Coronary artery (tissue), 2 donors: ENCODE data around the gene SLC43A3.
"Not testable (repeated sequence)": the region's sequence is repeated elsewhere in the genome, so short reads cannot be mapped to it uniquely, and the experiment has no call there.

Source experiments
- DNase-seq: peaks from one replicate; pipeline ENCODE4 v3.0.0-alpha.2; 2017; ENCODE audit warnings: low spot score
- H3K27ac ChIP-seq, 2 donors: fragments of 200-600 bp; sonication (generic); one replicate each; pipeline ENCODE4 v1.5.1; 2016 to 2019
- H3K4me3 ChIP-seq: fragments of 200-600 bp; sonication (generic); 2 replicates; pipeline ENCODE4 v1.5.1; 2016; ENCODE audit warnings: mild to moderate bottlenecking, moderate library complexity
- CTCF ChIP-seq: fragments of 200-600 bp; sonication (generic); IDR thresholded peaks from one replicate; pipeline ENCODE4 v1.5.1; 2019; ENCODE audit warnings: antibody characterized with exemption

SLC43A3 gene

GRCh38 chr11:57405271-57405860 lies 21.6 kb downstream of the SLC43A3 start:
- Histone ChIP-seq H3K4me3 (no peak overlapping the region), H3K27ac (peak overlapping the region in 1 of 2 donors; percentile 35)
- no peak for DNase-seq
- no peak for TF ChIP-seq CTCF

- no peak for DNase-seq
- no peak for TF ChIP-seq CTCF
- Histone ChIP-seq H3K4me3 (no peak overlapping the region), H3K27ac (no peak overlapping the region)
These were observed 23.1 kb downstream of the SLC43A3 start for GRCh38 chr11:57403802-57404147.

GRCh38 chr11:57403003-57403801 lies 23.7 kb downstream of the SLC43A3 start:
- not testable (repeated sequence) for DNase-seq, H3K27ac ChIP-seq, H3K4me3 ChIP-seq

- TF ChIP-seq CTCF, result no peak
- no peak overlapping the region for H3K4me3 ChIP-seq
- no peak overlapping the region for H3K27ac ChIP-seq
- no peak for DNase-seq
These were observed 24.5 kb downstream of the SLC43A3 start for GRCh38 chr11:57402188-57403002.

GRCh38 chr11:57399972-57400578 lies 26.8 kb downstream of the SLC43A3 start:
- DNase-seq, result no peak
- Histone ChIP-seq H3K27ac (no peak overlapping the region), H3K4me3 (no peak overlapping the region)
- no peak for TF ChIP-seq CTCF

GRCh38 chr11:57399221-57399620 lies 27.7 kb downstream of the SLC43A3 start:
- TF ChIP-seq CTCF, result no peak

GRCh38 chr11:57397394-57397990 lies 29.4 kb downstream of the SLC43A3 start:
- Histone ChIP-seq H3K27ac (no peak overlapping the region), H3K4me3 (no peak overlapping the region)
- TF ChIP-seq CTCF, result no peak
- DNase-seq, result no peak

More at GRCh38 chr11:57399221-57399620, 27.7 kb downstream of the SLC43A3 start:
- DNase-seq, result no peak
- H3K27ac ChIP-seq, result no peak overlapping the region
- H3K4me3 ChIP-seq, result no peak overlapping the region
